ENCODE data around the gene ABCA13.

The ABCA13 gene

GRCh38 chr7:48300301-48300700 lies 129.0 kb downstream of the ABCA13 start:
- DNase-seq (ENCODE audit: low spot score), result no peak

GRCh38 chr7:48301201-48301600 lies 129.9 kb downstream of the ABCA13 start:
- no peak for DNase-seq (ENCODE audit: low spot score)

- no peak for DNase-seq (ENCODE audit: low spot score)
Measured at GRCh38 chr7:48304641-48305040, 133.4 kb downstream of the ABCA13 start.

GRCh38 chr7:48305661-48306060 lies 134.4 kb downstream of the ABCA13 start:
- DNase-seq (ENCODE audit: low spot score), result no peak

- DNase-seq (ENCODE audit: low spot score), result no peak
Measured at GRCh38 chr7:48307041-48307714, 135.9 kb downstream of the ABCA13 start.

GRCh38 chr7:48309720-48310119 lies 138.5 kb downstream of the ABCA13 start:
- no peak for DNase-seq (ENCODE audit: low spot score)

GRCh38 chr7:48311464-48312100 lies 140.3 kb downstream of the ABCA13 start:
- no peak for DNase-seq (ENCODE audit: low spot score)

GRCh38 chr7:48312151-48312550 lies 140.9 kb downstream of the ABCA13 start:
- DNase-seq (ENCODE audit: low spot score), result no peak

- no peak for DNase-seq (ENCODE audit: low spot score)
Measured at GRCh38 chr7:48316768-48317167, 145.5 kb downstream of the ABCA13 start.

- DNase-seq (ENCODE audit: low spot score), result no peak
Measured at GRCh38 chr7:48317360-48317759, 146.1 kb downstream of the ABCA13 start.

GRCh38 chr7:48321319-48322010 lies 150.2 kb downstream of the ABCA13 start:
- DNase-seq (ENCODE audit: low spot score), result no peak

GRCh38 chr7:48337012-48337621 lies 165.9 kb downstream of the ABCA13 start:
- peak; percentile 14 for DNase-seq (ENCODE audit: low spot score)

GRCh38 chr7:48337781-48338180 lies 166.5 kb downstream of the ABCA13 start:
- DNase-seq (ENCODE audit: low spot score), result no peak

- DNase-seq (ENCODE audit: low spot score), result no peak
Measured at GRCh38 chr7:48347230-48347825, 176.1 kb downstream of the ABCA13 start.

- DNase-seq (ENCODE audit: low spot score), result no peak
Measured at GRCh38 chr7:48350515-48350914, 179.3 kb downstream of the ABCA13 start.

- no peak for DNase-seq (ENCODE audit: low spot score)
Measured at GRCh38 chr7:48351900-48352299, 180.6 kb downstream of the ABCA13 start.

- no peak for DNase-seq (ENCODE audit: low spot score)
Measured at GRCh38 chr7:48355346-48355745, 184.1 kb downstream of the ABCA13 start.

- no peak for DNase-seq (ENCODE audit: low spot score)
Measured at GRCh38 chr7:48360574-48360973, 189.3 kb downstream of the ABCA13 start.

GRCh38 chr7:48363174-48363573 lies 191.9 kb downstream of the ABCA13 start:
- no peak for DNase-seq (ENCODE audit: low spot score)

GRCh38 chr7:48365010-48365409 lies 193.8 kb downstream of the ABCA13 start:
- no peak for DNase-seq (ENCODE audit: low spot score)

- no peak for DNase-seq (ENCODE audit: low spot score)
Measured at GRCh38 chr7:48366096-48366495, 194.8 kb downstream of the ABCA13 start.

- no peak for DNase-seq (ENCODE audit: low spot score)
Measured at GRCh38 chr7:48376263-48376662, 205.0 kb downstream of the ABCA13 start.

Data from LoVo (cell line).